T-helper 2 cell treated with Interferon-gamma antibody and Interleukin-4, amounts not matched to agents 5 μg/mL and 100 μg/mL, for 36 hours (primary cell): ENCODE data around the gene OLFML2A.
"Not testable (repeated sequence)": the region's sequence is repeated elsewhere in the genome, so short reads cannot be mapped to it uniquely, and the experiment has no call there.

Experiments used
- DNase-seq: peaks from one replicate; pipeline ENCODE4 v3.0.0; 2021; ENCODE audit warnings: low spot score
- H3K27ac Mint-ChIP-seq: one replicate; pipeline ENCODE4 v1.8.0; 2021; ENCODE audit warnings: mild to moderate bottlenecking, mixed read lengths
- H3K27me3 Mint-ChIP-seq: one replicate; pipeline ENCODE4 v1.8.0; 2021; ENCODE audit warnings: low read depth, mixed read lengths
- H3K36me3 Mint-ChIP-seq: one replicate; pipeline ENCODE4 v1.8.0; 2021; ENCODE audit warnings: low read depth, mixed read lengths
- H3K4me1 Mint-ChIP-seq: one replicate; pipeline ENCODE4 v1.8.0; 2021; ENCODE audit warnings: low read depth, mixed read lengths
- H3K4me3 Mint-ChIP-seq: one replicate; pipeline ENCODE4 v1.8.0; 2022; ENCODE audit warnings: mild to moderate bottlenecking, moderate library complexity, mixed read lengths
- H3K9me3 Mint-ChIP-seq: one replicate; pipeline ENCODE4 v1.8.0; 2021; ENCODE audit warnings: mixed read lengths

The OLFML2A gene

GRCh38 chr9:124846467-124846866 lies 69.5 kb downstream of the OLFML2A start:
- H3K9me3 Mint-ChIP-seq, H3K4me1 Mint-ChIP-seq, H3K4me3 Mint-ChIP-seq, H3K27me3 Mint-ChIP-seq, H3K36me3 Mint-ChIP-seq, H3K27ac Mint-ChIP-seq, DNase-seq: not testable (repeated sequence)

DNA sequence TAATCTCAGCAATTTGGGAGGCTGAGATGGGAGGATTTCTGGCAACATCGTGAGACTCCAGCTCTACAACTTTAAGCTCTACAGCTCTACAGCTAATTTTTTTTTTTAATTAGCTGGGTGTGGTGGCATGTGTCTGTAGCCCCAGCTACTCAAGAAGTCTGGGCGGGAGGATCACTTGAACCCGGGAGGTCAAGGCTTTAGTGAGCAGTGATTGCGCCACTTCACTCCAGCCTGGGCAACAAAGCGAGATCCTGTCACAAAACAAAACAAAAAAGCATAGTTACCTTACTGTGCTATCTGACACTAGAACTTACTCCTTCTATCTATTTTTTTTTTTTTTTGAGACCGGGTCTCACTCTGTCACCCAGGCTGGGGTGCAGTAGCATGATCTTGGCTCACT lies 70.0 kb downstream of the OLFML2A start:
- no peak for DNase-seq
- Mint-ChIP-seq H3K36me3 (no peaks in the 10 kb centered on the region), H3K27me3 (peaks cover 10% of the 10 kb centered on the region), H3K27ac (no peak overlapping the region), H3K9me3 (no peaks in the 10 kb centered on the region), H3K4me1 (no peaks in the 10 kb centered on the region), H3K4me3 (no peak overlapping the region)

GRCh38 chr9:124849801-124850200 lies 72.9 kb downstream of the OLFML2A start:
- H3K4me1 Mint-ChIP-seq: peaks cover 6% of the 10 kb centered on the region
- no peaks in the 10 kb centered on the region for H3K9me3 Mint-ChIP-seq
- H3K27ac Mint-ChIP-seq: no peak overlapping the region
- H3K36me3 Mint-ChIP-seq: no peaks in the 10 kb centered on the region
- H3K27me3 Mint-ChIP-seq: peaks cover 10% of the 10 kb centered on the region
- no peak for DNase-seq
- H3K4me3 Mint-ChIP-seq: no peak overlapping the region

DNA sequence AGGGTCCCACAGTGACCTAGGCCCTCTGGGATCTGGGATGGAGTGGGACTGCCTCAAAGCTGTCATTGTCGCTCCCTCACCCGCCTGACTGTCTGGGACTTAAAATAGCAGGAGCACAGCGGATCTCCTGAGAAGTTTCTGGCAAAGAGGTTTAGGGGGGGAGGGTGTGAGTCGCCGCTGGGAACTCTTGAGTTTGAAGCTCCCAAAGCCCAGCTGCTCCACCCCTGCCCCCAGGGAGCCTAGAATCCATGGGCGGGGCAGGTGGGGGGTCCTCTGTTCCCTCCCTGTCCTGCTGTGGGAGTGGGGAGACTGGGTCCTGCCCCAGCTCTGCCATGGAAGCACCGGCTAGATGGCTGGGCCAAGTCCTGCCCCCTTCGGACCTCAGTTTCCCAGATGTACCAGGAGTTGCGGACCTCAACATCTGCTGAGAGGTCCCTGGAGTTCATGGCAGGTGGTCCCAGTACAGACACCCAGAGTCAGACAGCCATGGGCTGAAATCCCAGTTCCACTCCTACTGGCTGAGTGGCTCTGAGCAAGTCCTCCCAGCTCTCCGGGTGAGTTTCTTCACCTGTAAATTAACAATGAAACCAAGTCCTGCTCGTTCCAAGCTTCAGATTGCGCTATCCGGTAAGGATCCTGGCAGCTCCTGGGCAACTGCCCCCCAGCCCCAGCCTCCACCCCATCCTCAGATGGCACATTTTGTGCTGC lies 75.3 kb downstream of the OLFML2A start:
- Mint-ChIP-seq H3K27me3 (peaks cover 10% of the 10 kb centered on the region), H3K9me3 (no peaks in the 10 kb centered on the region), H3K27ac (no peak overlapping the region), H3K4me3 (peak overlapping the region; percentile 72), H3K36me3 (peaks cover under 1% of the 10 kb centered on the region), H3K4me1 (peaks cover 6% of the 10 kb centered on the region)
- DNase-seq: no peak

GRCh38 chr9:124852829-124853531 lies 76.0 kb downstream of the OLFML2A start, which contains the start of gene WDR38:
Gene WDR38 (plus strand): TSS chr9:124853460. CDS start chr9:124853532, 72 bp downstream.
- Mint-ChIP-seq H3K4me1 (peaks cover 6% of the 10 kb centered on the region), H3K27ac (no peak within 1 kb of the TSS), H3K4me3 (peak within 1 kb of the TSS; percentile 72), H3K27me3 (peaks cover 10% of the 10 kb centered on the region), H3K36me3 (peaks cover 7% of the 10 kb centered on the region), H3K9me3 (no peaks in the 10 kb centered on the region)
- DNase-seq: peak; percentile 82

DNA sequence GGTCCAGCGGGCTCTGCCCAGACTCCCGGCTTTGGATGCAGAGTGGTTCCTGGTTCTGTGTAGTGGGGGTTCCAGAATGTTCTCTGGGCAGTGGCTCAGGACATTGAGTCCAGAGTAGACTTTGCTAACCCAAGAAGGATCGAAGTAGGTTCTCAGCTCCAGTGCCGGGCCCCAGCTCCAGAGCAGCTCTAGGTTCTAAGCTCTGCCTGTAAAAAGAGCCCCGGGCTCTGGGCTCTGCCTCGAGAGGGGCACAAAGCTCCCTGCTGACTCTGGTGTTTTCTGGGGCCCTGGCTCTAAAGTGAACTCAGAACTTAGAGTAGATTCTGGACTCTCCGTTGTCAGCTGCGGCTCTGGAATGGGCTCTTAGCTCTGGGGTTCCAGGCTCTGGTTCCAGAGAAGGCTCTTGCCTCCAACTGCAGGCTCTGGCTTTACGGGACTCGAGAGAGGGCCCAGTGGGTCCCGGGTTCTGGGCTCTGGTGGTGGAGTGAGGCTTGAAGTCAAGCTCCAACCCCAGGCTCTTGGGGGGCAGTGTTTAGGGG lies 76.7 kb downstream of the OLFML2A start:
- peaks cover 13% of the 10 kb centered on the region for H3K36me3 Mint-ChIP-seq
- peaks cover 8% of the 10 kb centered on the region for H3K4me1 Mint-ChIP-seq
- no peak overlapping the region for H3K27ac Mint-ChIP-seq
- peaks cover 10% of the 10 kb centered on the region for H3K27me3 Mint-ChIP-seq
- peak overlapping the region; percentile 49 for H3K4me3 Mint-ChIP-seq
- DNase-seq: no peak
- no peaks in the 10 kb centered on the region for H3K9me3 Mint-ChIP-seq

DNA sequence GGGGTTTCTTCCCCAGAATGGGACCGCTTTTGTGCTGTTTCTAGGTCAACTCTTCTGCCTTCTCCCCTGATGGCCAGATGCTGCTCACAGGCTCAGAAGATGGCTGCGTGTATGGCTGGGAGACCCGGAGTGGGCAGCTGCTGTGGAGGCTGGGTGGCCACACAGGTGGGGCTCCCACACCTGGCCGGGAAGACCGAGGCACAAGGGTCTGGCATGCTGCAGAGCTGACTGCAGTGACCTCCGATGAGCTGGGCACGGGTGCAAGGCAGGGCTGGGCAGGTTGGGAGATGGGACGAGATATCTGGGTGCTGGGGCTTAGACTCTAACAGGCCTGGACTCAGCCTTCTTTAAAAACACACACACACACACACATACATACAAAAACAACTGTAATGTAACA lies 77.2 kb downstream of the OLFML2A start:
- H3K9me3 Mint-ChIP-seq: no peaks in the 10 kb centered on the region
- no peak overlapping the region for H3K4me3 Mint-ChIP-seq
- H3K36me3 Mint-ChIP-seq: peaks cover 18% of the 10 kb centered on the region
- H3K27ac Mint-ChIP-seq: no peak overlapping the region
- H3K4me1 Mint-ChIP-seq: peaks cover 8% of the 10 kb centered on the region
- no peak for DNase-seq
- peaks cover 10% of the 10 kb centered on the region for H3K27me3 Mint-ChIP-seq

- Mint-ChIP-seq H3K36me3 (peaks cover 25% of the 10 kb centered on the region), H3K4me1 (peaks cover 13% of the 10 kb centered on the region), H3K9me3 (no peaks in the 10 kb centered on the region), H3K27ac (peak overlapping the region; percentile 34), H3K27me3 (peaks cover 10% of the 10 kb centered on the region), H3K4me3 (no peak overlapping the region)
- no peak for DNase-seq
These were observed 77.9 kb downstream of the OLFML2A start for GRCh38 chr9:124854822-124855221.

DNA sequence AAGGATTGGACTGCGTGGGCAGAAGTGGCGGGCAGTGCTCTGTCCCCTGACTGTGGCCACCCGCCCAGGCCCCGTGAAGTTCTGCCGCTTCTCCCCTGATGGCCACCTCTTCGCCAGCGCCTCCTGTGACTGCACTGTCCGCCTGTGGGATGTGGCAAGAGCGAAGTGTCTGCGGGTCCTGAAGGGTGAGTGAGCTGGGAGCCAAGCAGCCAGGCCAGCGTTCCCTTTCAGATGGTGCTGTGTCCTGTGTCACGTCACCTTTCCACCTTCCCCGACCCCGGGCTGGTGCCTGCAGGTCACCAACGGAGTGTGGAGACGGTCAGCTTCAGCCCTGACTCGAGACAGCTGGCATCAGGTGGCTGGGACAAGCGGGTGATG lies 78.6 kb downstream of the OLFML2A start:
- Mint-ChIP-seq H3K4me3 (no peak overlapping the region), H3K4me1 (peaks cover 18% of the 10 kb centered on the region), H3K27ac (no peak overlapping the region), H3K9me3 (no peaks in the 10 kb centered on the region), H3K27me3 (peaks cover 8% of the 10 kb centered on the region), H3K36me3 (peaks cover 32% of the 10 kb centered on the region)
- DNase-seq: no peak

DNA sequence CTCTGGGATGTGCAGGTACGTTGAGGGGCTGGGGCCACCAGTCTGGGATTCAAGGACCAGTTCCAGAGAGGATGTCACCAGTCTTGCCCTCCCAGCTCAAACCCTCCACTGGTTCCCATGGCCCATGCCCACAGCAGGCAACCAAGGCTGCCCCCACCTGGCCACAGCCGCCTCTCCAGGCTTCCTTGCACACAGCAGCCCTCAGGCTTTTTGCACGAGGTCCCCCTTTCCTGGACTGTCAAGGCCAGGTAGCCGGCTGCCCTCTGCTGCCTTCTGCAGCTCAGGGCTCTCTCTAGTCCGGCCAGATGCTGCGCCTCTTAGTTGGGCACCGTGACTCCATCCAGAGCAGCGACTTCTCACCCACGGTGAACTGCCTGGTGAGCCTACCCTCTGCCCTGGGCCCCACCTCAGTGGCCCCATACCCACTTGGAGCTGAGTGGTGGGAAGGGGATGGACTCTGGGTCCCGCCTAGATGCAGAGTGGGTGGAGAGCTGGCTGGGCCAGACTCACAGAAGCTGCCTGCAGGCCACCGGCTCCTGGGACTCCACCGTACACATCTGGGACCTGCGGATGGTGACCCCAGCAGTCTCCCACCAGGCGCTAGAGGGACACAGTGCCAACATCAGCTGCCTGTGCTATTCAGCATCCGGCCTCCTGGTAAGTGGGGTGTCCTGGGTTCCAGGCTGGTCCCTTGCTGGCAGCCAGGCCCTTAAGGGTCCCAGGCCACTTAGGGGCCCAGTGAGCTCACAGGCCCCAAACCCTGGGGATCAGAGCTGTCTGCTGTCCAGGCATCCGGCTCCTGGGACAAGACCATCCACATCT lies 79.2 kb downstream of the OLFML2A start:
- Mint-ChIP-seq H3K36me3 (peaks cover 38% of the 10 kb centered on the region), H3K9me3 (no peaks in the 10 kb centered on the region), H3K4me3 (no peak overlapping the region), H3K27me3 (peaks cover 3% of the 10 kb centered on the region), H3K27ac (no peak overlapping the region), H3K4me1 (peaks cover 18% of the 10 kb centered on the region)
- DNase-seq: no peak

- H3K27ac Mint-ChIP-seq: no peak overlapping the region
These were observed 80.7 kb downstream of the OLFML2A start for GRCh38 chr9:124857533-124858162.

DNA sequence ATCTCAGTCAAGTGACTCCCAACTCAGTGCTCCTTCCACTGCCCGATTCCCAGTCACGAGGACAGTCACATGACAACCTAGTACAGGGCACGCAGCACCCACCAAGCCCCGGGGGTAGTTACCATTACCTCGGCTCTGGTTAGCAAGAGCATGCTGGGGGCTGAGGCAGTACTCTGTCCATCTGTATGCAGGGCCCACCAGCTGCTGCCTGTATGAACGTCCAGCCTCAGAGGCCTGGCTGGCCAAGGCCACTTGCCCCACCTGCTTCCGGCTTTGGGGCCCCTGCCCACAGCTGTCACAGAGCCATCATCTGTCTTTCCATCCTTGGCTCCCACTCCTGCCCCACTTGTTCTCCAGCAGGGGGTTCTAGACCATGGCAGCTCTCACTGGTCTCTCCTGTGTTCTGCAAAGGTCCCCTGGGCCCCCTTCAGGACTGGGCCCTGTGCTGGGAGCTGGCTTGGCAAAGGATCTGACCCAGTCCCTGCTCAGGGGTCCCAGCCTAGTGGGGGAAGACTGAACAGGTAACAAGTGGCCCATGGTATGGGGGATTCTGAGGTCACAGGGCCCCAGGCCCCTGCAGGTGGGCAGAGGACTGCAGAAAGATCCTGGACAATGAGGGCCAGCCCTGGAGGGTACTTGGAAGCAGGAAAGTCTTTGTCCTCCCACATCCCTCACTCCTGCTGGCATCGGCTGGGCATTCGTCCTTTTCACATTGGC lies 81.6 kb downstream of the OLFML2A start:
- no peak for DNase-seq
- no peak overlapping the region for H3K4me3 Mint-ChIP-seq
- H3K27me3 Mint-ChIP-seq: no peaks in the 10 kb centered on the region
- peaks cover 16% of the 10 kb centered on the region for H3K4me1 Mint-ChIP-seq
- H3K36me3 Mint-ChIP-seq: peaks cover 41% of the 10 kb centered on the region
- no peaks in the 10 kb centered on the region for H3K9me3 Mint-ChIP-seq
- H3K27ac Mint-ChIP-seq: no peak overlapping the region

More at GRCh38 chr9:124857533-124858162, 80.7 kb downstream of the OLFML2A start:
- no peak for DNase-seq
- H3K36me3 Mint-ChIP-seq: peaks cover 41% of the 10 kb centered on the region
- H3K4me1 Mint-ChIP-seq: peaks cover 17% of the 10 kb centered on the region
- no peaks in the 10 kb centered on the region for H3K27me3 Mint-ChIP-seq
- no peak overlapping the region for H3K4me3 Mint-ChIP-seq
- H3K9me3 Mint-ChIP-seq: no peaks in the 10 kb centered on the region
